HepG2 (cell line): Measurements from ENCODE around the gene FAM167B. TPM values are rescaled to one million over a fixed set of nuclear protein-coding genes. Genes with fewer than 3 reads are reported as not detected.

Source experiments
- ATAC-seq: fragments of 200-7000 bp; cut with Tn5 transposase; 3 replicates; pipeline ENCODE4 v1.9.1; 2020; ENCODE audit warnings: mild to moderate bottlenecking, moderate library complexity
- BruUV-seq: library from RNA; stranded (reverse); fragments of 400-500 nt; replicated peaks from 2 replicates; lab custom pipeline; 2021; lab: Mats Ljungman, UMichigan
- CTCF ChIA-PET: fragments of 300-600 bp; formaldehyde crosslinking; extraction: SDS; loops from one replicate; lab custom pipeline; 2021; ENCODE audit warnings: low total read pairs, inconsistent platforms, low intra/inter-chr PET ratio; lab: Yijun Ruan, JAX
- POLR2A ChIA-PET: fragments of 350-600 bp; sonication (Branson Sonifier 250); formaldehyde crosslinking; loops from one replicate; lab custom pipeline; 2020; ENCODE audit warnings: antibody characterized with exemption, inconsistent platforms; lab: Yijun Ruan, JAX
- DNase-seq: peaks from one replicate; pipeline ENCODE4 v3.0.0-alpha.2; 2015; ENCODE audit warnings: low spot score
- FAIRE-seq: peaks from 3 replicates; lab custom pipeline; 2011; peaks lifted over from hg19 to GRCh38; lab: Jason Lieb, UNC
- H2AFZ ChIP-seq: one replicate; pipeline ENCODE4 v1.6.1; 2011; ENCODE audit warnings: low read length, inconsistent platforms
- H3K27ac ChIP-seq: fragments of 300-600 bp; 3 replicates; pipeline ENCODE4 v1.8.0; 2011; ENCODE audit warnings: mixed run types, mild to moderate bottlenecking, mixed read lengths, low read length, inconsistent platforms; ENCODE audit not compliant: insufficient read depth; ENCODE audit errors: extremely low read length
- H3K27me3 ChIP-seq, 2 experiments: fragments of 200-600 bp in 1 of 2; 2 replicates in 1 of 2; 3 replicates in 1 of 2; pipeline versions ENCODE4 v1.6.0 to v1.8.0; 2011; ENCODE audit warnings: low read length in 2 of 2, mild to moderate bottlenecking in 2 of 2, moderate library complexity in 2 of 2, inconsistent platforms in 1 of 2; ENCODE audit not compliant: insufficient read depth in 2 of 2, control insufficient read depth in 1 of 2
- H3K36me3 ChIP-seq, 2 experiments: fragments of 200-600 bp in 1 of 2; replicated peaks in 1 of 2; 2 replicates in 1 of 2; 3 replicates in 1 of 2; pipeline versions ENCODE4 v1.5.1 to v1.8.0; 2011; ENCODE audit warnings: low read length in 2 of 2, inconsistent platforms in 1 of 2; ENCODE audit not compliant: insufficient read depth in 2 of 2, control insufficient read depth in 1 of 2
- H3K4me1 ChIP-seq: 2 replicates; pipeline ENCODE4 v1.5.1; 2012; ENCODE audit warnings: low read length, inconsistent platforms; ENCODE audit not compliant: insufficient read depth
- H3K4me2 ChIP-seq: 2 replicates; pipeline ENCODE4 v1.6.0; 2011; ENCODE audit warnings: low read depth, low read length, inconsistent platforms
- H3K4me3 ChIP-seq, 3 experiments: fragments of 200-600 bp in 1 of 3; sonication (generic), shearing (Covaris generic) in 1 of 3; replicated peaks in 1 of 3; 2 replicates each; pipeline ENCODE4 v1.5.1; 2011 to 2016; ENCODE audit warnings: low read length in 3 of 3, inconsistent platforms in 2 of 3, low read depth in 2 of 3, mild to moderate bottlenecking in 2 of 3, control low read depth in 1 of 3, mixed read lengths in 1 of 3; ENCODE audit not compliant: insufficient read depth in 1 of 3
- H3K79me2 ChIP-seq: one replicate; pipeline ENCODE4 v1.6.1; 2011; ENCODE audit warnings: low read length, inconsistent platforms; ENCODE audit not compliant: insufficient read depth
- H3K9ac ChIP-seq: 2 replicates; pipeline ENCODE4 v1.6.0; 2011; ENCODE audit warnings: mild to moderate bottlenecking, low read depth, low read length, inconsistent platforms; ENCODE audit not compliant: insufficient read depth
- H3K9me3 ChIP-seq: 2 replicates; pipeline ENCODE4 v1.5.1; 2012; ENCODE audit warnings: mild to moderate bottlenecking, low read length
- H4K20me1 ChIP-seq: 2 replicates; pipeline ENCODE4 v1.6.0; 2011; ENCODE audit warnings: inconsistent platforms, mild to moderate bottlenecking, low read length, moderate library complexity; ENCODE audit not compliant: insufficient read depth
- ADNP ChIP-seq: sonication (generic); formaldehyde crosslinking; IDR thresholded peaks from 2 replicates; pipeline ENCODE4 v1.4.0; 2020; ENCODE audit warnings: missing genetic modification reagents
- ARID2 ChIP-seq: sonication (generic); formaldehyde crosslinking; IDR thresholded peaks from 2 replicates; pipeline ENCODE4 v1.8.1; 2022; ENCODE audit warnings: mild to moderate bottlenecking, missing genetic modification reagents, borderline replicate concordance
- BATF2 ChIP-seq: sonication (generic); formaldehyde crosslinking; IDR thresholded peaks from 2 replicates; pipeline ENCODE4 v1.8.0; 2022; ENCODE audit warnings: mild to moderate bottlenecking, missing genetic modification reagents, moderate library complexity
- DMTF1 ChIP-seq: sonication (generic); formaldehyde crosslinking; IDR thresholded peaks from 2 replicates; pipeline ENCODE4 v1.4.0; 2020; ENCODE audit warnings: mild to moderate bottlenecking, missing genetic modification reagents
- ELF1 ChIP-seq: sonication (generic); formaldehyde crosslinking; IDR thresholded peaks from 2 replicates; pipeline ENCODE4 v1.4.0; 2020; ENCODE audit warnings: missing genetic modification reagents
- ETS1 ChIP-seq: sonication (generic); formaldehyde crosslinking; IDR thresholded peaks from 2 replicates; pipeline ENCODE4 v1.4.0; 2020; ENCODE audit warnings: missing genetic modification reagents
- FOXO1 ChIP-seq: sonication (generic); formaldehyde crosslinking; IDR thresholded peaks from 2 replicates; pipeline ENCODE4 v1.4.0; 2020; ENCODE audit warnings: missing genetic modification reagents
- MAX ChIP-seq: IDR thresholded peaks from 2 replicates; pipeline ENCODE4 v1.6.1; 2012; ENCODE audit warnings: inconsistent platforms
- MLX ChIP-seq: IDR thresholded peaks from 2 replicates; pipeline ENCODE4 v1.6.1; 2016
- NFYB ChIP-seq: sonication (generic); formaldehyde crosslinking; IDR thresholded peaks from 2 replicates; pipeline ENCODE4 v1.4.0; 2020; ENCODE audit warnings: missing genetic modification reagents
- NRL ChIP-seq: sonication (generic); formaldehyde crosslinking; IDR thresholded peaks from 2 replicates; pipeline ENCODE4 v1.5.0; 2020; ENCODE audit warnings: missing genetic modification reagents, mild to moderate bottlenecking, moderate library complexity, borderline replicate concordance
- SATB2 ChIP-seq: sonication (generic); formaldehyde crosslinking; IDR thresholded peaks from 2 replicates; pipeline ENCODE4 v1.5.0; 2020; ENCODE audit warnings: missing genetic modification reagents
- ZBTB33 ChIP-seq: sonication (generic); formaldehyde crosslinking; IDR thresholded peaks from 2 replicates; pipeline ENCODE4 v1.4.0; 2020; ENCODE audit warnings: missing genetic modification reagents
- ZBTB38 ChIP-seq: sonication (generic); formaldehyde crosslinking; IDR thresholded peaks from 2 replicates; pipeline ENCODE4 v1.5.1; 2020; ENCODE audit warnings: mild to moderate bottlenecking, missing genetic modification reagents
- ZNF563 ChIP-seq: sonication (generic); formaldehyde crosslinking; IDR thresholded peaks from 2 replicates; pipeline ENCODE4 v1.8.0; 2022; ENCODE audit warnings: mild to moderate bottlenecking, moderate library complexity, missing genetic modification reagents
- ZNF766 ChIP-seq: sonication (generic); formaldehyde crosslinking; IDR thresholded peaks from 2 replicates; pipeline ENCODE4 v1.5.0; 2020; ENCODE audit warnings: missing genetic modification reagents, borderline replicate concordance
- WGBS: methylation state at CpG from one replicate; pipeline ENCODE4 v1.1.6; 2017; ENCODE audit warnings: low lambda C conversion rate; 5-methylcytosine and 5-hydroxymethylcytosine counted together
- in situ Hi-C: cut with HindIII; loops from 2 replicates; pipeline ENCODE4 v1.10.0; 2017; ENCODE audit warnings: low pct_unique_long_range_greater_than_20kb; ENCODE audit not compliant: extremely low pct_ligation_motif_present
- intact Hi-C: fragments of 100-400 bp; cut with micrococcal nuclease; formaldehyde crosslinking; loops from one replicate; pipeline ENCODE4 v1.10.0; 2022; ENCODE audit not compliant: unreplicated experiment
- polyA plus RNA-seq, 8 experiments: library from polyadenylated mRNA; depleted of rRNA in 3 of 8; stranded (reverse) in 7 of 8; unstranded in 1 of 8; fragments of >200 nt; fragmentation: Illumina TruSeq in 4 of 8; extraction: Trizol in 4 of 8; gene quantifications; 2 replicates each; pipeline versions ENCODE4 v1.2.1 to v1.2.3, GENCODE V29; 2011 to 2016; ENCODE audit warnings: low read depth in 4 of 8, missing spikeins in 1 of 8, mixed read lengths in 1 of 8; ENCODE audit not compliant: insufficient read depth in 1 of 8
- total RNA-seq, 5 experiments: library from RNA; depleted of rRNA; stranded (reverse); fragments of >200 nt; fragmentation: Illumina TruSeq; extraction: Trizol; gene quantifications; 2 replicates each; pipeline ENCODE4 v1.2.3, GENCODE V29; 2016; ENCODE audit warnings: low read depth in 1 of 5

Gene FAM167B
- total and polyA plus RNA-seq, 2 of the 13 experiments (the other 11 are each of a cell fraction or from before 2014, with no cell fraction given) = 0.15 to 0.70 TPM

GRCh38 chr1:32291708-32292538 lies 44.9 kb downstream of the FAM167B start, which contains the start of gene HDAC1:
HDAC1 (plus strand) TSS chr1:32292083; CDS start chr1:32292170, 87 bp downstream.
- in situ Hi-C loops = no loop called here
- H3K79me2 ChIP-seq = peaks cover 44% of the 10 kb centered on the region
- 0 out of 2 replicates have a peak, but pooled peaks have one; percentile 1 for TF ChIP-seq FOXO1 (CRISPR knock-in tag)
- TF ChIP-seq ZNF563 (CRISPR knock-in tag) = peak; percentile 83
- TF ChIP-seq DMTF1 (CRISPR knock-in tag) = no peak
- TF ChIP-seq ZBTB38 (CRISPR knock-in tag) = no peak
- TF ChIP-seq MAX = peak; percentile 86
- TF ChIP-seq MLX (CRISPR knock-in tag) = no peak
- TF ChIP-seq ELF1 (CRISPR knock-in tag) = peak; percentile 82
- TF ChIP-seq NRL (CRISPR knock-in tag) = no peak; the same call in 1 of the 2 replicates
- TF ChIP-seq SATB2 (CRISPR knock-in tag) = no peak
- TF ChIP-seq ADNP (CRISPR knock-in tag) = peak; percentile 60; the same call in 1 of the 2 replicates
- TF ChIP-seq BATF2 (CRISPR knock-in tag) = 0 out of 2 replicates have a peak, but pooled peaks have one; percentile 34
- peak; percentile 88 for TF ChIP-seq NFYB (CRISPR knock-in tag)
- no peak for TF ChIP-seq ETS1 (CRISPR knock-in tag)
- 0 out of 2 replicates have a peak, but pooled peaks have one; percentile 50 for TF ChIP-seq ARID2 (CRISPR knock-in tag)
- TF ChIP-seq ZBTB33 (CRISPR knock-in tag) = peak; percentile 53; the same call in 1 of the 2 replicates
- TF ChIP-seq ZNF766 = no peak

More at GRCh38 chr1:32291708-32292538, 44.9 kb downstream of the FAM167B start, which contains the start of gene HDAC1:
- H3K27ac ChIP-seq = peak within 1 kb of the TSS; percentile 67
- peaks cover 64% of the 10 kb centered on the region for H3K4me1 ChIP-seq
- BruUV-seq = no TSS peak
- intact Hi-C loops = no loop called here
- H3K9ac ChIP-seq = peak within 1 kb of the TSS; percentile 91
- under 1% methylated on average over 39 of the region's 67 CpGs for WGBS
- peak within 1 kb of the TSS; percentile 72 for H2AFZ ChIP-seq
- no peaks in the 10 kb centered on the region; a peak in 1 of 5 replicates for H3K27me3 ChIP-seq
- ATAC-seq = peak; percentile 98
- peak within 1 kb of the TSS; percentile 94 to 99 (median 98) for H3K4me3 ChIP-seq
- no peaks in the 10 kb centered on the region for H3K9me3 ChIP-seq
- peak; percentile 93 for DNase-seq
- POLR2A ChIA-PET = interaction anchor here (0.6 to 4.2 kb wide), 30 partner anchors 9 to 278 kb away, joined by 3 to 48 read pairs (median 4); partner anchors contain the start of genes BSDC1, EIF3I, FAM167B and KHDRBS1
- H4K20me1 ChIP-seq = peaks cover 4% of the 10 kb centered on the region; the same call in 1 of the 2 replicates
- peaks cover 0 to 9% of the 10 kb centered on the region in 2 experiments; a peak in 2 of 5 replicates for H3K36me3 ChIP-seq
- peak; percentile 82 for FAIRE-seq
- H3K4me2 ChIP-seq = peak within 1 kb of the TSS; percentile 83
- CTCF ChIA-PET = no interaction called here
